ENCODE data around the gene KSR2. TPM values are rescaled to one million over a fixed set of nuclear protein-coding genes. Genes with fewer than 3 reads are reported as not detected.

The KSR2 gene
- total RNA-seq, 1 donor from 2014 or later, result not detected

DNA sequence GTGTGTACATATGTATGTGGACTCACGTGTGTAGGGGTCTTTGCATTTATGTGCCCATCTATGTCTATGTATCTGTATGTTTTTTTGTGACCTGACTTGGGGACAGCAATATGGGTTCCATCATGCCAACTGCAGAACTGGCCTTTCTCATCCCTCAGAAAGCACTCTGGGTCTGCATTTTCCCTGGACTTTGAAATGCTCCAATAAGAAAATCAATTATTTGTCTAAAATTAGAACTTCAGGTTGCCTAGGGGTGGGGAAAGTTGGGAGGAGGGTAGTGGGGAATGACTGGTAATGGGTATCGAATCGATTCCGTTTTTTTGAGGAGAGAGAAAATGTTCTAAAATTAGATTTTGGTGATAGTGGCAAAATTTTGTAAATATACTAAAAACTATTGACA, 466.6 kb downstream of the KSR2 start:
- FAIRE-seq (no peak), DNase-seq (ENCODE audit: low read depth) (no peak)
- TF ChIP-seq, protein P1, sequence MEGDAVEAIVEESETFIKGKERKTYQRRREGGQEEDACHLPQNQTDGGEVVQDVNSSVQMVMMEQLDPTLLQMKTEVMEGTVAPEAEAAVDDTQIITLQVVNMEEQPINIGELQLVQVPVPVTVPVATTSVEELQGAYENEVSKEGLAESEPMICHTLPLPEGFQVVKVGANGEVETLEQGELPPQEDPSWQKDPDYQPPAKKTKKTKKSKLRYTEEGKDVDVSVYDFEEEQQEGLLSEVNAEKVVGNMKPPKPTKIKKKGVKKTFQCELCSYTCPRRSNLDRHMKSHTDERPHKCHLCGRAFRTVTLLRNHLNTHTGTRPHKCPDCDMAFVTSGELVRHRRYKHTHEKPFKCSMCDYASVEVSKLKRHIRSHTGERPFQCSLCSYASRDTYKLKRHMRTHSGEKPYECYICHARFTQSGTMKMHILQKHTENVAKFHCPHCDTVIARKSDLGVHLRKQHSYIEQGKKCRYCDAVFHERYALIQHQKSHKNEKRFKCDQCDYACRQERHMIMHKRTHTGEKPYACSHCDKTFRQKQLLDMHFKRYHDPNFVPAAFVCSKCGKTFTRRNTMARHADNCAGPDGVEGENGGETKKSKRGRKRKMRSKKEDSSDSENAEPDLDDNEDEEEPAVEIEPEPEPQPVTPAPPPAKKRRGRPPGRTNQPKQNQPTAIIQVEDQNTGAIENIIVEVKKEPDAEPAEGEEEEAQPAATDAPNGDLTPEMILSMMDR (IDR thresholded peaks at IDR 0.05; ENCODE audit: insufficient read depth, low read length, severe bottlenecking), result no peak
- no peaks in the 10 kb centered on the region for H3K27me3 ChIP-seq (ENCODE audit: control insufficient read depth, insufficient read depth, low read length)
- H3K4me3 ChIP-seq (ENCODE audit: low read depth, low read length), result no peak overlapping the region
- H3K36me3 ChIP-seq (ENCODE audit: control insufficient read depth, insufficient read depth, low read length), result no peaks in the 10 kb centered on the region

DNA sequence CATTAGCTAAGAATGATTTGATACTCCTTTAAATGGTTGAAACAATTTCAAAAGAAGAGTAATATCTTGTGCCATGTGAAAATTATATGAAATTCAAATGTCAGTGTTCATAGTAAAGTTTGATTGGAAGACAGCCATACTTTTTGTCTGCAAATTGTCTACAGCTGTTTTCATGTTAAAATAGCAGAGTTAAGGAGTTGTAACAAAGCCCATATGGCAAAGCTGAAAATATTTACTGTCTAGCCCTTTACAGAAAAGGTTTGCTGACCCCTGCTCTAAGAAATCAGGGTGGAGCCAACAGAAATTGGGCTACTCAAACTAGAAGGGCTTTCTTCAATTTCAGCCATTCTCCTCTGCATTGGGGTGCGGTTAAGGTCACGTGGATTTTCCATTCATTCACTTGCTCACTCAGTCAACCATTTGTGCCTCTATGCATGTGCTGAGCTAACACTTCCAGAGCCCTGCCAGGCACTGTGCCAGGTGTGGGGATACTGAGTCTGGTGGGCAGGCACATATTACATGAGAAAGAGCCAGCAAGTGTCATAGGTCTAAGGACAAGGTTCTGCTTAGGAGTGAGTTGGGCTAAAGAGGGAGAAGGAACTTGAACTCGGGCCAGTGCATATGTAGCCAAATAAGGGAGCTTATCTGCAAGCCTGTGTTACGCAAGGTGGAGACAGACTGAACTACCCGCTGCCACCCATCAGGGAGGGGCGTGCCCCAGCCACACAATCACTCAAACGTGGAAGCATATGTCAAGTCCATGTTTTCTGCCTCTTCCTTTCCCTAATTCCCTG, 467.5 kb downstream of the KSR2 start:
- TF ChIP-seq, protein P1 (IDR thresholded peaks at IDR 0.05; ENCODE audit: insufficient read depth, low read length, severe bottlenecking), result no peak
- Histone ChIP-seq H3K36me3 (ENCODE audit: control insufficient read depth, insufficient read depth, low read length) (no peaks in the 10 kb centered on the region), H3K27me3 (ENCODE audit: control insufficient read depth, insufficient read depth, low read length) (no peaks in the 10 kb centered on the region), H3K4me3 (ENCODE audit: low read depth, low read length) (no peak overlapping the region)
- FAIRE-seq (no peak), DNase-seq (ENCODE audit: low read depth) (no peak)

DNA sequence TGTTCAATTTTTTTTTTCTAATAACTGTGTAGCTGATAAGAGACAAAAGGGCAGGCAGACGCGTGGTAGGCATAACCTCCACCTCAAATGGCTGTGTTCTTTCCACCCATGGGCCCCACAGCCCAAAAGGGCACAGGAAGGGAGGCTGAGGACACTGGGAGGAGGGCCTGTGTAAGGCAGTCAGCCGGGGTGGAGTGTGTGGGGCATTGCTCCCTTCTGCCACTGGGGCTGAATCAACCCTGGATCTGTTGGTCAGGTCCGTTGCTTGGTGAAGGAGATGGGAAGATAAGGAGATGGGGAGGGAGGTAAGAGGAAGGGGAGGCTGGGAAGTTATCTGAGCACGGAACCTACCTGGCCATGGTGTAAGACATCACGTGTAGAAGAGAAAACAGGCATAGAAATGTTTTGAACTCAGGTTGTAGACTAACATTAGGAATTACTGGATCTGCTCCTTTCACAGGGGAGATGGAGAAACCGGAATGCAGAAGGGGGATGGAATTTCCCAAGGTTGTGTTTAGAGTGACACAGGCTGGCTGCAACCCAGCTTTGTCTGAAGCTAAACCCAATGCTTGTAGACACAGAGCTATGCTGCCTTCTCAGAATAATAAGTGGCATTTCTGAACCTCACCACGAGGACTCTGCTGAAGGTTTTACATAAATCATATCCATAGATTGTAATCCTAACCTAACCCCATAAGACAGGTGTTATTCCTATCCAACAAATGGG, 468.9 kb downstream of the KSR2 start:
- H3K4me3 ChIP-seq (ENCODE audit: low read depth, low read length), result no peak overlapping the region
- no peaks in the 10 kb centered on the region for H3K27me3 ChIP-seq (ENCODE audit: control insufficient read depth, insufficient read depth, low read length)
- no peaks in the 10 kb centered on the region for H3K36me3 ChIP-seq (ENCODE audit: control insufficient read depth, insufficient read depth, low read length)
- no peak for DNase-seq (ENCODE audit: low read depth)
- TF ChIP-seq, protein P1 (IDR thresholded peaks at IDR 0.05; ENCODE audit: insufficient read depth, low read length, severe bottlenecking), result no peak
- FAIRE-seq, result no peak

DNA sequence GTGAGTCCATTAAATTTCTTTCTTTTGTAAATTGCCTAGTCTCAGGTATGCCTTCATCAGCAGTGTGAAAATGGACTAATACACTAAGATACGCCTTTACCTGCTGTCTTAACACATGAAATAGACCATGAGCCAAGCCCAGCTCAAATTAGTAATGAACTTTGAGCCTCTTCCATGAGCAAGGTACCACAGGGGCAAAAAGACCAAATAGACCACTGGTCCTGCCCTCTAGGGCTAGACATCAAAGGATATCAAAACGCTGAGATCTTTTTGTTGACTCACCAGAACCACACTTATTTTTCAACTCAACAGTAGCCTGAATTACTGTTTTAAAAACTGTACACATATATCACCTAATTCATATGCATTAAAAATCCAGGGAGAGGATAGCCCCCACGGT, 469.9 kb downstream of the KSR2 start:
- no peaks in the 10 kb centered on the region for H3K36me3 ChIP-seq (ENCODE audit: control insufficient read depth, insufficient read depth, low read length)
- DNase-seq (ENCODE audit: low read depth), result no peak
- TF ChIP-seq, protein P1 (IDR thresholded peaks at IDR 0.05; ENCODE audit: insufficient read depth, low read length, severe bottlenecking), result no peak
- no peaks in the 10 kb centered on the region for H3K27me3 ChIP-seq (ENCODE audit: control insufficient read depth, insufficient read depth, low read length)
- H3K4me3 ChIP-seq (ENCODE audit: low read depth, low read length), result no peak overlapping the region
- FAIRE-seq, result no peak

DNA sequence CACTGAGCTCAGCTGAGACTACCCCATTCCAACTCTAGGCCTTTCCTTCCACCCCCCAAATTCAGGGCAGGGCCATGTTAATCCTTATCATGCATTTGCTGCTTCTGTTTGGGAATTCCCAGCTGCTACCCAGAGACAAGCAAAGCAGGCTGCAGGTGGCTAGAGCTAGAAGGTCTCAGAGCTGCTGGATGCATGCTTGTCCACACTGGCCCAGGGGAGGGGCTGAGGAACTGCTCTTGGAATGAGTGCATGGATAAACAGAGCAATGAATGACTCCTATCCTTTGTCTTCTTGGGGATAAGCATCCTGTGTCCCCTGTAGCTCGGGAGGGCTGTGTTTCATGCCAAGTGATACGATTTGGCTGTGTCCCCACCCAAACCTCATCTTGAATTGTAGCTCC, 470.5 kb downstream of the KSR2 start:
- no peak overlapping the region for H3K4me3 ChIP-seq (ENCODE audit: low read depth, low read length)
- no peaks in the 10 kb centered on the region for H3K36me3 ChIP-seq (ENCODE audit: control insufficient read depth, insufficient read depth, low read length)
- FAIRE-seq (no peak), DNase-seq (ENCODE audit: low read depth) (no peak)
- TF ChIP-seq, protein P1 (IDR thresholded peaks at IDR 0.05; ENCODE audit: insufficient read depth, low read length, severe bottlenecking), result no peak
- no peaks in the 10 kb centered on the region for H3K27me3 ChIP-seq (ENCODE audit: control insufficient read depth, insufficient read depth, low read length)
